Measurements from ENCODE around the gene AXIN1.
"Not testable (repeated sequence)": the region's sequence is repeated elsewhere in the genome, so short reads cannot be mapped to it uniquely, and the experiment has no call there.

The AXIN1 gene

GRCh38 chr16:369275-369865 lies 16.8 kb upstream of the AXIN1 start:
- no peak for DNase-seq

- no peak for DNase-seq
These were observed 16.1 kb upstream of the AXIN1 start for GRCh38 chr16:368388-369158.

GRCh38 chr16:367333-367903 lies 14.9 kb upstream of the AXIN1 start:
- no peak for DNase-seq

GRCh38 chr16:366476-366875 lies 14.0 kb upstream of the AXIN1 start:
- no peak for DNase-seq

GRCh38 chr16:364595-365491 lies 12.3 kb upstream of the AXIN1 start:
- no peak for DNase-seq

GRCh38 chr16:363766-364490 lies 11.4 kb upstream of the AXIN1 start:
- DNase-seq: no peak

- DNase-seq: no peak
These were observed 10.7 kb upstream of the AXIN1 start for GRCh38 chr16:363110-363765.

- DNase-seq: not testable (repeated sequence)
These were observed 10.1 kb upstream of the AXIN1 start for GRCh38 chr16:362702-362999.

GRCh38 chr16:361872-362701 lies 9.6 kb upstream of the AXIN1 start:
- DNase-seq: peak; percentile 75

GRCh38 chr16:361341-361871 lies 8.9 kb upstream of the AXIN1 start:
- DNase-seq: no peak

- DNase-seq: no peak
These were observed 8.3 kb upstream of the AXIN1 start for GRCh38 chr16:360698-361336.

- DNase-seq: no peak
These were observed 7.6 kb upstream of the AXIN1 start for GRCh38 chr16:359871-360697.

GRCh38 chr16:359067-359763 lies 6.7 kb upstream of the AXIN1 start:
- no peak for DNase-seq

- DNase-seq: no peak
These were observed 4.2 kb upstream of the AXIN1 start for GRCh38 chr16:356741-357140.

GRCh38 chr16:354971-355461 lies 2.5 kb upstream of the AXIN1 start:
- peak; percentile 38 for DNase-seq

- no peak for DNase-seq
These were observed 1.9 kb upstream of the AXIN1 start for GRCh38 chr16:354291-354881.

GRCh38 chr16:353404-354290 lies 1.1 kb upstream of the AXIN1 start:
- no peak for DNase-seq

All from stimulated activated CD4-positive, alpha-beta T cell treated with anti-CD3 and anti-CD28 coated beads, Interleukin-4, amount 100 ng/mL, for 1 hour (primary cell).